Stimulated activated CD8-positive, alpha-beta memory T cell treated with anti-CD3 and anti-CD28 coated beads, Interleukin-15, amount 100 ng/mL, for 1 hour (primary cell): ENCODE data around the gene PPARA.

Experiments used
- DNase-seq: peaks from one replicate; pipeline ENCODE4 v3.0.0-alpha.2; 2020; ENCODE audit warnings: low read depth

PPARA gene

DNA sequence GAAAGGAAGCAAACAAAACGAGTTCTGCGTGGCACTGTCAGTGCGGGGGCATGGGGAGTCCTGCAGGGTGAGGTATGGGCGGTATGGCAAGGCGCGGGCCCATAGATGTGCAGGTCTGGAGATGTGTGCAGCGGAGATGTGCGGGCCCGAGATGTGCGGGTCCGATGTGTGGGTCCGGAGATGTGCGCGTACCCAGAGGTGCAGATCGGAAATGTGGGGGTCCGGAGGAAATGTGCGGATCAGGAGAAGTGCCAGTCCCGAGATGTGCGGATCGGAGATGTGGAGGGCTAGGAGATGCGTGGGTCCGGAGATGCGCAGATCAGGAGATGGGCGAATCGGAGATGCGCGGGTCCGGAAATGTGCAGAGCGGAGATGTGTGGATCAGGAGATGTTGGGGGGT is 63.8 kb downstream of the PPARA start:
- DNase-seq = no peak

DNA sequence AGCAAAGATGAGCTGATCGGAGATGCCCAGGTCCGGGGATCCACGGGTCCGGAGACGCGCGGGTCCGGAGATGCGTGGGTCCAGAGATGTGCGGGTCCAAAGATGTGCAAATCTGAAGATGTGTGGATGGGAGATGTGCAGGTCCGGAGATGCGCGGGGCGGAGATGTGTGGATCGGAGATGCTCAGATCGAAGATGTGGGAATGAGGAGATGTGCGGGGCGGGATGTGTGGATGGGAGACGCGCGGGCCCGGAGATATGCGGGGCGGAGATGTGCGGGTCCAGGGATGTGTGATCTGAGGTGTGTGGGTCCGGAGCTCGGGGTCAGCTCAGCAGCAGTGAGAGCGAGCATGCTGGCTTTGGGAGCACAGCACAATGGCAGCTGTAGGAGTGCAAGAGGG is 64.3 kb downstream of the PPARA start:
- DNase-seq = no peak

DNA sequence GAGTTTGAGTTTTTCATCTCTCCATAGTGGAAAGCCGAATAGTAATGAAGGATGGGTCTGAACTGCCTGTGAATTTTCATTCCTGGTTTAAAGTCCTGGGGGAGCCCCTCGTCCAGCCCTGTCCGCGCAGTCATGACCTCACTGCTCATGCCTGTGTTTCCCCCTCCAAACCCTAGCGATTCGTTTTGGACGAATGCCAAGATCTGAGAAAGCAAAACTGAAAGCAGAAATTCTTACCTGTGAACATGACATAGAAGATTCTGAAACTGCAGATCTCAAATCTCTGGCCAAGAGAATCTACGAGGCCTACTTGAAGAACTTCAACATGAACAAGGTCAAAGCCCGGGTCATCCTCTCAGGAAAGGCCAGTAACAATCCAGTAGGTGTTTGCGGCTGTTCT is 69.3 kb downstream of the PPARA start:
- DNase-seq = no peak

DNA sequence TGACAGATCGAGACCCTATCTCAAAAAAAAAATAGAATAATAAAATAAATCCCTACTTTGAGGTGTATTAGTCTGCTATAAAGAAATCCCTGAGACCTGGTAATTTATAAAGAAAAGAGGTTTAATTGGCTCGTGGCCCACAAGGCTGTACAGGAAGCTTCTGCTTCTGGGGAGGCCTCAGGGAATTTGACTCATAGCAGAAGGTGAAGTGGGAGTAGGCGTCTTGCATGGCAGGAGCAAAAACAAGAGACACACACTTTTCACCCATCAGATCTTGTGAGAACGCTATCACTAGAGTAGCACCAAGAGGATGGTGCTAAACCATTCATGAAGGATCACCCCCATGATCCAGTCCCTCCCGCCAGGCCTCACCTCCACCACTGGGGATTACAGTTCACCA is 70.6 kb downstream of the PPARA start:
- no peak for DNase-seq

DNA sequence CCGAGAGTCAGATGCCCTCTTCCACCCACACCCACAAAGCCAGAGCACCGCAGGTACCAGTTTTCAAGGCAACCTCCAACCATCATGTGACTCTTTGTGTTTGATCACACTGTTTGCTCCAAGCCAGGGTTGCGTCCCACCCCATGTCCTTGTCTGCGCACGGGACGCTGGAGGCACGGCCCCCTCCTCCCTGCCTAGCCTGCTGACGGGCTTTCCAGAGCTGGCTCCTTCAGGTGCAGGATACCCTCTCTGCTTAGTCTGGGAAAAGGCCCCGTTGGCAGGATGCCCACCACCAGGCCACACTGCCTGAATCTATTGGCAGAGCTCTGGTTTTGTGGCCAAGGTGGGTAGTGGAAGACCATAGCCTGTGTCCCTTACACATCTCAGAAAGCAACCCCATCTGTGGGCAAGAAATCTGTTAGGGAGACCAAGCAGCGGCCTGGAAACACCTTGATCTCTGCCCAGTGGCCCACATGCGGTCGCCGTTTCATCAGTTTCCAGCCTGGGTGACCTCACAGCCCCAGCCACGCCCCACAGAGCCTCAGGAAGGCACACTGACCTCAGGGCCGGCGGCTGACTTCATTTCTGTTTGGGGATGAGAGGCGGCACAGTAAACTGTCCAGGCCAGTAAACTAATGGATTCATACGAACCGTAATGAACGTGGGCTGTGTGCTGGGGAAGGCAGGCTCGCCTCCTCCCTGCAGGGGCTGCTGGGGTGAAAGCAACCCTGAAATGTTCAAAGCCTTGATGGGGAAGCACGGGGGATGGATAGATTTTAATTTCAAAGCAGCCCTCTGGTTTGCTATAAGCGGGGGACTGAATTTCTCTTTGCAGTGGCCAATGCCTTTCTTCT is 73.9 kb downstream of the PPARA start:
- DNase-seq = no peak

DNA sequence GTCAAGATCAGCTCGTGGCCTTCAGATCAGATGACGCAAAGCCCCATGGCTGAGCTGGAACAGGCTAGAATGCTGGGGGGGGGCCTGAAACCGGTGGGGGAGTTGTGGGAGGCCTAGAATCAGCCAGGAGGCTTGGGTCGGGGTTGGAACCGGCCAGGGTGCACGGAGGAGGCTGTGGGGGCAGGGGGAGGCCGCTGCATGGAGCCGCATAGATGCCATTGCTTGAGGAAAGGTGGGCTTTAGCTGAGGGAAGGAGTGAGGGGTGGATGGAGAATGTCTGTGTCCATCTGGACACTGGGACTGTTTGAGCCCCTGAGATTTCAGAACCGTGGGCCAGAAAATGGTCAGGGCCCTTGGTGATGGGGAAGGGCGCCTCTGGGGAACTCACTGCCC is 74.6 kb downstream of the PPARA start:
- DNase-seq = no peak

DNA sequence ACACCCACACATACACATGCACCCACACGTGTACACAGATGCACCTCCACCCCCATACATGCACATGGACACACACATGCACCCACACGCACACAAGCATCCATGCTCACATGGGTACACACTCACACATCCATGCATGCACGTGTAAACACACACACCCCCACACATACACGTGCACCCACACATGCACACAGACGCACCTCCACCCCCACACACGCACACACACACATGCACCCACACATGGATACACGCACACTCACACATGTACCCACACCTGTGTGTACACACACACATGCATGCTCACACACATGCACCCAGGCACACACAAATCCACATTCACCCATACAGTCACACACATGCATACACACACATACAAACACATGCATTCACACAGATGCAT is 75.3 kb downstream of the PPARA start:
- no peak for DNase-seq

DNA sequence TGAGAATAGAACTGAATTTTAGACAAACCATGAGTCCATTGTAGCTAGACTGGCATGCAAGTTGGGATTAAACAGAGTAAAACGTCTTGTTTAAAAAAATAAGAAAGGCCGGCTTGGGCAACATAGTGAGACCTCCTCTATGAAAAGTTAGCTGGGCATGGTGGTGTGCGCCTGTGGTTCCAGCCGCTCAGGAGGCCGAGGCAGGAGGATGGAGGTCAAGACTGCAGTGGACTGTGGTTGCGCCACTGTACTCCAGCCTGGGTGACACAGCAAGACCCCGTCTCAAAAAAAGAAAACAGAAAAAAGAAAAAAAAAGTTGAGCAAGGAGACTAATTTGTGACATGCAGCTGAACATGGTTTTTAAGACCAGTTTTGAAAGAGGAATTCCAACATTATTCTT is 76.3 kb downstream of the PPARA start:
- no peak for DNase-seq

DNA sequence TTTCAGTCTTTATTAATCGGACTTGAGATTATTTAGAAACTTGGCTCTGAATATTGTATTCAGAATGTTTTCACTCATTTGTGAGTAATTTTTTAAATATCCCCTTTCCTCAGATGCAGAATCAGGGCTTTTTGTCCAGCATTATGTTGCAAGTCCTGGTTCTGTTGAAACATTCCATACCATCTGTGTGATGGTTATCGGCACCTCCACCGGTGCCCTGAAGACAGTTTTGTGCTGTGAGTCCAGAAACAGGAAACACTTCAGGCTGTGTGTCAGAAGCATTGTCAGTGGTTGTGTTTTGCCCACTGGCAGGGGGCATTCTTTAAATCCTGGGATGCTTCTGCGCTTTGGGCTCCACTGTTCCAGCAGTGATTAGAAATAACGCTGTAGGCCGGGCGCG is 79.4 kb downstream of the PPARA start:
- DNase-seq = no peak

DNA sequence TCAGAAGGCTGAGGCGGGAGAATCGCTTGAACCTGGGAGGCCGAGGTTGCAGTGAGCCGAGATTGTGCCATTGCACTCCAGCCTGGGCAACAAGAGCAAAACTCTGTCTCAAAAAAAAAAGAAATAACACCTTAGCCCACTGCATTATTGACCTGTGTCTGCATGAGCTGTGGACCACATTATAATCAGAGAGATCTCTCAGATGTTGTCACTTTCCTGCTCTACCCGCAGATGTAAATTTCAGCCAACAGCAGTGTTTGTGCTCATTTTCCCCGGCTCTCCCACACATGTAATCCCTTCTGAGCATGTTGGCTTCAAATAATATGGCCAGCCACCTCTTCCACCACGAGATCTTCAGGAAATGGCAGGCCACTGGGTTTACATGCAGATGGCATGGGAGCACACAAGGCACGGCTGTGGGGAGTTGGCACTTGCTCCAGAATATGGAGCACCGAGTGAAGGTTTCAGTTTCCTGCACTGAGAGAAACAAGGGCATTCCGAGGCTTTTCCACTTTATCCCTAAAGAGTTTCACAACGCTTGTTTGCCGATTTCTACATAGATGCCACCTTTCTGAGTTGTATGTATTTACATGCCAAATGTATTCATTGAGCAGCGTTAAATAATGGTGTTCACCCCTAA is 80.1 kb downstream of the PPARA start:
- no peak for DNase-seq

DNA sequence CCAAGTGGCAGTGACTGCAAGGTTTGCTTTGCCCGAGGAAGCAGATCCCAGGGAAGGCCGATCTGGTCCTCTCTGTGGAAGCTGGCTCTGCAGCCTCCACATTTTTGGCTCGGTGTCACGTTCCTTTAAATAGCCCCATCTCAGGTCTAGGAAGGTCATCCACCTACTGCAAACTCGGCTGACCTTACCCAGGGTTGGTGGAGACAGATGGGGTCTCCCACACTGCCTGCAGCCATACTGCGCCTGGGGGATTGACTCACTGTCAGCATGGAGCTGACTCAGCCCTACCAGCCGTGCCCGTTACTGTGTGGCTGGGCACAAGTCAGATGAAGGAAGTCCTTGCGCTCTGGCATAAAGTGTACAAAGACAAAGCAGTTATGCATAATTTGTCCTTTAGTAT is 82.9 kb downstream of the PPARA start:
- DNase-seq = no peak

DNA sequence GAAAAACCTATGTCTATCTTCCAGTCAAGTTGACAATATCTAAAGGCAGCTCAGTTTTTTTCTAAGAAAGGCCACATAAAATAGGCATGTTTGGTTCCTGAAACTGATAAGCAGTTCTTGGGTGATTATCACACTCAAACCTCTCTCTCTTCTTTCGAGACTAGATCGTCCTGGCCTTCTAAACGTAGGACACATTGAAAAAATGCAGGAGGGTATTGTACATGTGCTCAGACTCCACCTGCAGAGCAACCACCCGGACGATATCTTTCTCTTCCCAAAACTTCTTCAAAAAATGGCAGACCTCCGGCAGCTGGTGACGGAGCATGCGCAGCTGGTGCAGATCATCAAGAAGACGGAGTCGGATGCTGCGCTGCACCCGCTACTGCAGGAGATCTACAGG is 84.6 kb downstream of the PPARA start:
- DNase-seq = no peak

DNA sequence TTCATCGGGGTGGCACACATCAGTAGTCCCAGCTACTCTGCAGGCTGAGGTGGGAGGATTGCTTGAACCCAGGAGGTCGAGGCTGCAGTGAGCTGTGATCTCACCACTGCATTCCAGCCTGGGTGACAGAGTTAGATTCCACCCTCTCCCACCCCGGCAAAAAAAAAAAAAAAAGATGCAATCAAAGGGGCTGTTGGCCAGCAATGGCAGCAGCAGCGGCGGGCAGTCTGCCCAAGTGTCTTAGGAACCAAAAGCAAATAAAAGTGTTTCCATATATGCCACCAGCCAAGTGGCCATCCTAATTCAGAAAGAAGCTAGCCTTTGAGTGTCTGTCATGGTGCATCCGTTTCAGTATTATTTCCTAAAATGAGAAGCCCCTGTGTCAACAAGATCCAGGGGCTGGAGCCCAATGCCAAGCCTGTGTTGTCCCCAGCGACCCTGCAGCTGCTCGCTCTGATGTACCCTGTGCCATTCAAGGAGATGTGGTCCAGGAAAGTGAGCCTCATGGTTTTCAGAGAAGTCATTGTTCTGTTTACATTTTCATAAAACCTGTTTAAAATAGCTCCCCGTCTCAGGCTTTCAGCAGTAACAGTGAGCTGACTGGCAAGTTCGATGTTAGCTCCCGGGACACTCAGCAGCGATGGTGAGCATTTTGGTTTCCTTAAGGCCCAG is 87.3 kb downstream of the PPARA start:
- DNase-seq = no peak

DNA sequence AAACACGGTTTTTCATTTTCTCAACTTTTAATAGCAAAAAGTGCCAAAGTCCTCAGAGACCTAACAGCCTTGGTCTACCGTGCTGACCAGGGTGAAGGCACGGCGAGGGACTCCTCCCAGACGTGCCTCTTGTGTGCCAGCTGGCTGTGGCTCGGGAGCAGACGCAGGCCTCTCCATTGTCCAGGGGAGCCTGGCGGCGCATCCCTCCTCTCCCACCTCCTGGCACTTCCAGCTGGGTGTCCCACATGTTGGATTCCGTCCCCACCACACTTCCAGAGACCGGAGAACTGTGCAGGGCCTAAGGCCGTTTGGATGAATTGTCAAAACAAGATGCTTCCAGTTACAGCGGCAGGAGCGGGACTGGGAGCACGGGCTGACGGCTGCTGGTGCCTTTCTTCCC is 88.2 kb downstream of the PPARA start:
- no peak for DNase-seq

DNA sequence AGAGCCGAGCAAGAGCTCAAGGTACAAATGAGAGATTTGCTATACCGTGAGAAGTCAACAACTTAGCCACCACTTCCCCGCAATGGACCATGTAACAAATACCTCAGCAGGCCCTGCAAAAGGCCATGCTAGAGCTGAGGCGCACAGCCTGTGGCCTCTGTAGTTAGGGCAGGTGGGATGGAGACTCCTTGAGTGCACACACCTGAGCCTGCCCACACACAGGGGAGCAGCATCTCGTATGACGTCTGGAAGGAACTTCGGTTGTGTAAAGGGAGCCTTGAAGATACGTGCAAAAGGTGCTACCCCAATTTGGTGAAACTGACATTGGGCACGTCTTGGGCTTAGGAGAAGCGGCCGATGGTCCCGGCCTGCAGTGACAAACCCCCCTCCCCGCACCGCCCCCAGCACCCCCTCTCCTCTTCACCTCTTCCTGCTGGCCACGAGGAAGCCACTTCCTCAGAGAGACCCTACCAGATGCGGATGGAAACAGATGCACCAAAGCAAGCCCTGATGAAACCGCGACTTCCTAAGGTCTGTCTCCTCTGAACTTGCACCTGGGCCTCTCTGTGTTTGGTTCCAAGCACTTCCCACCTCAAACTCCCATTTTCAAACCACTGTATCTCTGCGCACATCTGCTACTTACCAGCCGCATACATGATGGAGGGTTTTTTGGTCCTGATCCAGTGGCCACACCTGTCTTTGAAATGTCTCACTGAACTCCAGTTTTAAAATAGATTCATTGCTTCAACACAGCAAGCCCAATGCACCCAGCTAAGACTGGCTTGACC is 89.1 kb downstream of the PPARA start:
- no peak for DNase-seq

DNA sequence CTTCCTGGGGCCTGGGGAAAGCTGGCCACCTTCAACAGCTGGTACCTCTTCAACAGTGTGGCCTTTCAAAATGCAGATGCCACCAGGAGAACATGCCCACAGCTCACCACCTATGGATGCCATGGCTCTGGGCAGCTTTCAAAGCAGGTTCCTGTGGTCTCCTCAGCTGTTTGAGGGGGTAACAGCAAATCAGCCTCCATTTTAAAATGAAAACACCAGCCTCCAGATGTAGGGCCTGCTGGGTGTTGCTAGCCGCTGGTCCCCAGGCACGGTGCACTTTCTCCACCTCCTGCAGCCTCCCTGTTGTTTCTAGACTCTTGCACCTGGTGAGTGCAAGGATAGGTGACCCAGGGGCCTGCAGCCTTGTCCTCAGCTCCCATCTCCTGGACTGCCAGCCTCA is 89.7 kb downstream of the PPARA start:
- DNase-seq = no peak

DNA sequence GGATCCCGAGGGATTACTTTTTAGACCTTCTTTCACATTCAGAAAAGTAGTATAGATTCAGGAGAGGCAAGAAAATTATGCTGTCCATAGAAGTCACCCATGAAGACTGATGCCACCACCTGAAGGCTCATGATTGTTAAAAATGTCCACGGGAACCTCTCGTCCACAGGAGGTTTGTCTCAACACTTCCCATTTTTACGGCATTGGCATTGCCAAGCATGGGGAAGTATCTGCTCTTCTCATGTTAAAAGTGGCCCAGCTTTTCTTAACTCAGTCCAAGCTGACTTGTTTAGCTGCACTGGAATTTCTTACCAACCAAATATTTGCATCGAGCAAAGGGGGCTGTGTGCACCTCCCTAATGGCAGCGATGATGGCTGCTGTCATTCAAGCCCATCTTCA is 90.2 kb downstream of the PPARA start:
- no peak for DNase-seq

DNA sequence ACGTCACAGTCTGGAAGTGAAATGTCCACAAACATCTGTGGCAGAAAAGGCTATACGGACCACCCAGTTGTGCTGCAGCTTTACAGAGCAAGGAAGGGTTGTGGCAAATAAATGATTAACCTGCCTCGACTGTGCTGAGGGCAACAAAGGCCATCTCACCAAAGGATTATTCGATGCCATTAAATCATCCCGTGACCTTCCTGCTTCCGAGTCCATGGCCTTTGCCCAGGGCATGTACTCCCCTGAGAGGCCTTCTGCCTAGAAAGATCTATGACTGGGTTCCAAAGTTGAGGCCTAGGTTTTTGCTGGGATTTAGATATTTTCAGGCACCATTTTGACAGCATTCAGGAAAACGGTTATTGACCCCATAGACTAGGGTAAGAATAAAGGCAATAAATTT is 90.6 kb downstream of the PPARA start:
- DNase-seq = no peak

DNA sequence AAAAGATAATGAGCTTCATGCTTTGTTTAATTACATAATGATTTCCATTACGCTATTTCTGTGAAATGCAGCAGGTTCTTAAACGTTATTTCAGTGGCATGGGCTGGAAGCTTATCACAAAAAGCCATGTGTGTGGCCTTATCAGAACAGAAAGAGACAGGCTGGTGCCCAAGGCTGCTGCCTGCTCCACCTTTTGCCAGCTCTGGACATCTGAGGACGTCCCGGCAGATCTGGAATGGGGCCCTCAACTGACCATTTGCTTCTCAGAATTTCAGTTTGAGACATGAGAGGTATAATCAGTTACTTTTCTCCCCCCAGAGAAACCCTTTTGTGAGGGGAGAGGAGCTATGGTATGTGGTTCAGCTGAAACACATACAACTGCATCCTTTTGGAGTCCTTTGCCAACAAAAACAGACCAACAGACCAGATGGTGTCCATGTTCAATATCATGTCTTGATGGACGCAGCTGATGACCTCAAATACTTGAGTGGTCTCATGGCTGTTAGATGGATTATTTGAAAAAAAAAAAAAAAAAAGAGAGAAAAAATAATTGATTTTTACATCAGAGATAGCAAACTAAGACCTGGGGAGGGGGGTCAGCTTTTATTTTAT is 91.2 kb downstream of the PPARA start:
- DNase-seq = no peak

DNA sequence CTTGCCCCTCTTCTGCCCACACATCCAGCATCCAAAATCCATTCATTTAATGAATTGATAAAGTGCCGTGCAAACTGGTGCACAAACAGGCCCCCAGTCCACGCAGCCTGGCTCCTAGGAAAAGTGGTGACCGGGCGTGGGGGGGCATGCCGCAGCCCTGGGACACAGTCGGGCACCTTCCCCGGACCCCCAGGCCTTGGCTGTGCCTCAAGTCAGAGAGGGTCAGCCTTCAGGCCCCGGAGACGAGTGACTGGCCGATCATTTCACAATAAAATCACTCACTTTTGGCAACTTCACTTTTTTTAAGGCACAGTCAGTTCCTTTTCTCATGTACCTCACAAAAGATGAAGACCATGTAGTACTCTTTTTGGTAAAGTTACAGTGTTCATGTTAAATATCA is 91.8 kb downstream of the PPARA start:
- no peak for DNase-seq

DNA sequence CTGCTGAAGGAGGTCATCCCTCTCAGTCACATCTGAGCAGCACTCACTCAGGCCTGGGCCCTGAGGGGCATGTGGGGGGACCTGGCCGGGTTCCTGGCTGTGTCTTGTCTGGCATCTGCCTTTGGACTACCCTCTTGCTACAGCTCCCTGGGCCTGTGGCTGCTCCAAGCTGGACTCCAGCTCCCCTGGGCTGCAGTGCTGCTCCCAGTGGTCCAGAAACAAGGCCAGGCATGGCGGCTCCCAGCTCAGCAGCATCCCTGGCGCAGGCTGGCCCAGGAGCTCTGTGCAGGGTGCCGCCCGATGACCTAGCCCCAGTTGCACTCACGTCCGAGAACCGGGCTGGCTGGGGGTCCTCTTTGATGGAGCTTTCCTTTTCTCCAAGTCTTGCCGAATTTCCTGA is 94.4 kb downstream of the PPARA start:
- DNase-seq = no peak

DNA sequence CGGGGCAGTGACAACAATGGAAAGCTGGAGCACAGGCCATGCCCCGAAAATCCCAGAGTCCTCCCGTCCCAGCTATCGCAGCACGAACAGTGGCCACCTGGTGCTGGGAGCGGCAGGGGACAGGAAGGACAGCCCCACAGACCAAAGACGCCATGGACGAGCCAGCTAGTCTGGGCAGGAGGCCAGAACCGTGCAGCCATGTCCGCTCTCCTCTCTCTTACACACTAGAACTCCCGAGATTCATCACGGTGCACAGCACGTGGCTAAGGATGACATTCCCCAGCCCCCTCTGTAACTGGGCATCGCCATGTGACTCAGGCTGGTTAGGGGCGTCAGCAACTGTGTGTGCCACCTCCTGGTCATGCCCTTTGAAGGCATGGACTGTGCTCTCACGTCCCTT is 95.2 kb downstream of the PPARA start:
- no peak for DNase-seq
